H9 (cell line): ENCODE data around the gene ZNF786. TPM values are rescaled to one million over a fixed set of nuclear protein-coding genes. Genes with fewer than 3 reads are reported as not detected.

ENCODE experiments used
- DNase-seq: peaks from one replicate; pipeline ENCODE4 v3.0.0-alpha.2; 2017
- H2AFZ ChIP-seq: one replicate; pipeline ENCODE4 v1.6.1; 2013; ENCODE audit warnings: mild to moderate bottlenecking, low read length, control low read depth, moderate library complexity
- H2AK5ac ChIP-seq: 2 replicates; pipeline ENCODE4 v1.6.1; 2013; ENCODE audit warnings: low read length, control low read depth, mixed read lengths; ENCODE audit not compliant: insufficient read length
- H2BK120ac ChIP-seq: one replicate; pipeline ENCODE4 v1.6.1; 2013; ENCODE audit warnings: low read depth, mild to moderate bottlenecking, low read length, control low read depth, inconsistent platforms; ENCODE audit not compliant: poor library complexity, severe bottlenecking
- H2BK12ac ChIP-seq: 2 replicates; pipeline ENCODE4 v1.6.1; 2013; ENCODE audit warnings: low read length, control low read depth, mixed read lengths, low read depth; ENCODE audit not compliant: insufficient read length
- H2BK15ac ChIP-seq: 2 replicates; pipeline ENCODE4 v1.6.1; 2013; ENCODE audit warnings: low read depth, low read length, control low read depth
- H2BK20ac ChIP-seq: one replicate; pipeline ENCODE4 v1.6.1; 2013; ENCODE audit warnings: low read depth, mild to moderate bottlenecking, low read length, control low read depth, inconsistent platforms; ENCODE audit not compliant: poor library complexity, severe bottlenecking
- H2BK5ac ChIP-seq: 2 replicates; pipeline ENCODE4 v1.6.1; 2013; ENCODE audit warnings: low read length, control low read depth, mixed read lengths; ENCODE audit not compliant: insufficient read length
- H3K14ac ChIP-seq: 2 replicates; pipeline ENCODE4 v1.6.1; 2013; ENCODE audit warnings: low read length, control low read depth; ENCODE audit not compliant: insufficient read depth
- H3K18ac ChIP-seq: 2 replicates; pipeline ENCODE4 v1.6.1; 2013; ENCODE audit warnings: low read depth, mild to moderate bottlenecking, mixed read lengths, low read length, control low read depth; ENCODE audit not compliant: insufficient read length
- H3K23ac ChIP-seq: 2 replicates; pipeline ENCODE4 v1.6.1; 2013; ENCODE audit warnings: low read length, control low read depth, mixed read lengths, low read depth; ENCODE audit not compliant: insufficient read length
- H3K23me2 ChIP-seq: 2 replicates; pipeline ENCODE4 v1.6.1; 2013; ENCODE audit warnings: low read depth, mild to moderate bottlenecking, mixed read lengths, low read length, control low read depth; ENCODE audit not compliant: insufficient read length, poor library complexity, severe bottlenecking
- H3K27ac ChIP-seq: 2 replicates; pipeline ENCODE4 v1.5.1; 2013; ENCODE audit warnings: low read length, control low read depth, mixed read lengths, low read depth; ENCODE audit not compliant: insufficient read length
- H3K27me3 ChIP-seq: 2 replicates; pipeline ENCODE4 v1.6.1; 2013; ENCODE audit warnings: low read length, control low read depth, inconsistent platforms; ENCODE audit not compliant: insufficient read depth
- H3K4ac ChIP-seq: 2 replicates; pipeline ENCODE4 v1.6.1; 2013; ENCODE audit warnings: low read depth, mild to moderate bottlenecking, control low read depth, inconsistent platforms, low read length, moderate library complexity
- H3K4me1 ChIP-seq: 2 replicates; pipeline ENCODE4 v1.6.1; 2013; ENCODE audit warnings: low read length, control low read depth, inconsistent platforms; ENCODE audit not compliant: insufficient read depth
- H3K4me2 ChIP-seq: 2 replicates; pipeline ENCODE4 v1.6.1; 2013; ENCODE audit warnings: low read length, control low read depth, mixed read lengths; ENCODE audit not compliant: insufficient read length, insufficient read depth
- H3K56ac ChIP-seq: 2 replicates; pipeline ENCODE4 v1.6.1; 2013; ENCODE audit warnings: low read depth, mild to moderate bottlenecking, mixed read lengths, low read length, control low read depth; ENCODE audit not compliant: insufficient read length
- H3K79me1 ChIP-seq: 2 replicates; pipeline ENCODE4 v1.6.1; 2013; ENCODE audit warnings: low read depth, mild to moderate bottlenecking, moderate library complexity, low read length, control low read depth, inconsistent platforms; ENCODE audit not compliant: insufficient read depth, poor library complexity, severe bottlenecking
- H3K79me2 ChIP-seq: 2 replicates; pipeline ENCODE4 v1.6.1; 2013; ENCODE audit warnings: low read length, control low read depth, inconsistent platforms; ENCODE audit not compliant: insufficient read depth
- H3K9ac ChIP-seq: 2 replicates; pipeline ENCODE4 v1.6.1; 2013; ENCODE audit warnings: low read length, control low read depth, mixed read lengths; ENCODE audit not compliant: insufficient read length; ENCODE audit errors: extremely low read depth
- H3K9me3 ChIP-seq: one replicate; pipeline ENCODE4 v1.6.1; 2013; ENCODE audit warnings: low read depth, low read length, inconsistent platforms; ENCODE audit not compliant: control insufficient read depth
- H3T11ph ChIP-seq: one replicate; pipeline ENCODE4 v1.6.1; 2013; ENCODE audit warnings: mild to moderate bottlenecking, low read length, control low read depth, inconsistent platforms
- H4K20me1 ChIP-seq: one replicate; pipeline ENCODE4 v1.6.1; 2013; ENCODE audit not compliant: control insufficient read depth, insufficient read length, insufficient read depth
- H4K5ac ChIP-seq: 2 replicates; pipeline ENCODE4 v1.6.1; 2013; ENCODE audit warnings: low read depth, mild to moderate bottlenecking, mixed read lengths, low read length, control low read depth; ENCODE audit not compliant: insufficient read length
- H4K8ac ChIP-seq: replicated peaks from 2 replicates; pipeline ENCODE4 v1.6.1; 2013; ENCODE audit warnings: low read length, control low read depth, mixed read lengths, low read depth; ENCODE audit not compliant: insufficient read length
- H4K91ac ChIP-seq: 2 replicates; pipeline ENCODE4 v1.6.1; 2013; ENCODE audit warnings: low read depth, mild to moderate bottlenecking, moderate library complexity, mixed read lengths, low read length, control low read depth; ENCODE audit not compliant: insufficient read length
- H3K27ac Mint-ChIP-seq, 3 experiments: 2 replicates in 2 of 3; 3 replicates in 1 of 3; pipeline ENCODE4 v1.8.0; 2020 to 2021; ENCODE audit warnings: mixed read lengths in 3 of 3, mild to moderate bottlenecking in 1 of 3, moderate library complexity in 1 of 3
- H3K27me3 Mint-ChIP-seq: 2 replicates; pipeline ENCODE4 v1.8.0; 2021; ENCODE audit warnings: low read depth, mild to moderate bottlenecking, moderate library complexity, mixed read lengths
- H3K36me3 Mint-ChIP-seq, 3 experiments: 2 replicates in 2 of 3; 3 replicates in 1 of 3; pipeline ENCODE4 v1.8.0; 2020 to 2021; ENCODE audit warnings: low read depth in 3 of 3, mixed read lengths in 3 of 3; ENCODE audit not compliant: insufficient read depth in 1 of 3
- H3K4me1 Mint-ChIP-seq, 2 experiments: 2 replicates each; pipeline ENCODE4 v1.8.0; 2020; ENCODE audit warnings: mixed read lengths in 2 of 2
- H3K4me3 Mint-ChIP-seq, 2 experiments: 2 replicates in 1 of 2; 3 replicates in 1 of 2; pipeline ENCODE4 v1.8.0; 2020 to 2021; ENCODE audit warnings: mild to moderate bottlenecking in 2 of 2, mixed read lengths in 2 of 2, moderate library complexity in 1 of 2
- H3K9me3 Mint-ChIP-seq, 2 experiments: 2 replicates in 1 of 2; 3 replicates in 1 of 2; pipeline ENCODE4 v1.8.0; 2020; ENCODE audit warnings: mild to moderate bottlenecking in 2 of 2, mixed read lengths in 2 of 2, moderate library complexity in 1 of 2
- CTCF ChIP-seq: fragments of 200-600 bp; sonication (generic); conservative IDR thresholded peaks from 3 replicates; pipeline ENCODE4 v1.8.0; 2021; ENCODE audit warnings: antibody characterized with exemption, mild to moderate bottlenecking
- WGBS: extraction: QIAGEN DNeasy Blood & Tissue Kit; methylation state at CpG from one replicate; pipeline ENCODE4 v1.1.7; 2013; ENCODE audit warnings: missing lambda C conversion rate, low lambda C conversion rate, mixed read lengths; ENCODE audit not compliant: insufficient read length; ENCODE audit errors: extremely low coverage; 5-methylcytosine and 5-hydroxymethylcytosine counted together
- total RNA-seq: library from RNA; stranded (reverse); gene quantifications from 2 replicates; pipeline ENCODE4 v1.2.1, GENCODE V29; 2021

ZNF786 gene
- total RNA-seq, 1 experiment from 2014 or later = 25.1 TPM

- H3K27ac ChIP-seq = no peak overlapping the region
- no peak overlapping the region for H3K4me2 ChIP-seq
- H3K14ac ChIP-seq = no peak overlapping the region
- TF ChIP-seq CTCF = no peak
- no peak overlapping the region for H3K23ac ChIP-seq
- H3K4me1 Mint-ChIP-seq = no peaks in the 10 kb centered on the region
- no peak overlapping the region for H3K27ac Mint-ChIP-seq
- no peak overlapping the region for H4K5ac ChIP-seq
- no peaks in the 10 kb centered on the region for H3K23me2 ChIP-seq
- no peak overlapping the region for H4K8ac ChIP-seq
- no peak overlapping the region for H3K56ac ChIP-seq
- no peaks in the 10 kb centered on the region for H3K79me1 ChIP-seq
- peaks cover 7 to 14% (median 11%) of the 10 kb centered on the region in 3 experiments; a peak in 5 of 7 replicates for H3K36me3 Mint-ChIP-seq
- no CpG with 5 or more reads among the region's 1 CpG for WGBS
- no peaks in the 10 kb centered on the region for H3K9me3 ChIP-seq
- no peak overlapping the region for H2BK120ac ChIP-seq
- peaks cover 6% of the 10 kb centered on the region for H3K27me3 Mint-ChIP-seq
- H3K27me3 ChIP-seq = no peaks in the 10 kb centered on the region
- H2BK5ac ChIP-seq = no peak overlapping the region
- no peak overlapping the region for H2BK20ac ChIP-seq
- H3T11ph ChIP-seq = no peak overlapping the region
- H3K9ac ChIP-seq = no peak overlapping the region
- H4K91ac ChIP-seq = no peak overlapping the region
- no peaks in the 10 kb centered on the region for H4K20me1 ChIP-seq
- H3K9me3 Mint-ChIP-seq = peaks cover 13 to 15% of the 10 kb centered on the region in 2 experiments
- H2AK5ac ChIP-seq = no peak overlapping the region
- H3K4ac ChIP-seq = no peak overlapping the region
- no peak for DNase-seq
- no peaks in the 10 kb centered on the region for H3K4me1 ChIP-seq
- no peak overlapping the region for H3K18ac ChIP-seq
- no peak overlapping the region for H2BK15ac ChIP-seq
- H3K4me3 Mint-ChIP-seq = no peak overlapping the region
- H2AFZ ChIP-seq = no peak overlapping the region
- no peaks in the 10 kb centered on the region for H3K79me2 ChIP-seq
- no peak overlapping the region for H2BK12ac ChIP-seq
Measured at GRCh38 chr7:149036676-149037075, 53.8 kb downstream of the ZNF786 start.
